Fibroblast of skin of left biceps (primary cell): Measurements from ENCODE around the gene HSPBAP1.
A peak's percentile ranks its signal among the peaks of the same experiment; 100 is the strongest.

Experiments used
- DNase-seq, 2 experiments: peaks; one replicate each; pipeline ENCODE4 v3.0.0-alpha.2; 2013; ENCODE audit warnings: low read depth in 2 of 2

The HSPBAP1 gene

GRCh38 chr3:122793568-122794416 lies at the start of gene HSPBAP1:
Gene HSPBAP1 (minus strand): TSS chr3:122793831. CDS start chr3:122793680, 151 bp downstream.
- peak; percentile 61 to 63 for DNase-seq

GRCh38 chr3:122835590-122835989 lies 42.0 kb upstream of the HSPBAP1 start:
- DNase-seq, result no peak

GRCh38 chr3:122828281-122828680 lies 34.6 kb upstream of the HSPBAP1 start:
- DNase-seq, result no peak

- no peak for DNase-seq
Measured at GRCh38 chr3:122826278-122826677, 32.6 kb upstream of the HSPBAP1 start.

GRCh38 chr3:122825460-122825859 lies 31.8 kb upstream of the HSPBAP1 start:
- DNase-seq, result no peak

GRCh38 chr3:122824465-122825381 lies 31.1 kb upstream of the HSPBAP1 start:
- DNase-seq, result no peak

- no peak for DNase-seq
Measured at GRCh38 chr3:122816587-122816986, 23.0 kb upstream of the HSPBAP1 start.

GRCh38 chr3:122810734-122811133 lies 17.1 kb upstream of the HSPBAP1 start:
- no peak for DNase-seq

- DNase-seq, result no peak
Measured at GRCh38 chr3:122803977-122804376, 10.3 kb upstream of the HSPBAP1 start.

- DNase-seq, result no peak
Measured at GRCh38 chr3:122802323-122802722, 8.7 kb upstream of the HSPBAP1 start.

GRCh38 chr3:122800706-122801237 lies 7.1 kb upstream of the HSPBAP1 start:
- no peak for DNase-seq

GRCh38 chr3:122800031-122800430 lies 6.4 kb upstream of the HSPBAP1 start:
- DNase-seq, result no peak

GRCh38 chr3:122799322-122799721 lies 5.7 kb upstream of the HSPBAP1 start:
- DNase-seq, result no peak

- DNase-seq, result no peak
Measured at GRCh38 chr3:122797291-122797690, 3.7 kb upstream of the HSPBAP1 start.

GRCh38 chr3:122795674-122796195 lies 2.1 kb upstream of the HSPBAP1 start:
- no peak for DNase-seq

GRCh38 chr3:122794779-122795673 lies 1.4 kb upstream of the HSPBAP1 start, which contains the start of gene SLC49A4:
Gene SLC49A4 (plus strand): TSS chr3:122795069. CDS start chr3:122795193, 124 bp downstream.
- DNase-seq, result no peak

- no peak for DNase-seq
Measured at GRCh38 chr3:122794483-122794778, 800 bp upstream of the HSPBAP1 start.

- DNase-seq, result no peak
Measured at GRCh38 chr3:122789585-122790273, 3.9 kb downstream of the HSPBAP1 start.

- DNase-seq, result no peak
Measured at GRCh38 chr3:122787872-122788271, 5.8 kb downstream of the HSPBAP1 start.

GRCh38 chr3:122786066-122786465 lies 7.6 kb downstream of the HSPBAP1 start:
- no peak for DNase-seq

- no peak for DNase-seq
Measured at GRCh38 chr3:122785231-122785630, 8.4 kb downstream of the HSPBAP1 start.
